Measurements from ENCODE around the gene DLG1. TPM values are rescaled to one million over a fixed set of nuclear protein-coding genes. Genes with fewer than 3 reads are reported as not detected.
"Not testable (repeated sequence)": the region's sequence is repeated elsewhere in the genome, so short reads cannot be mapped to it uniquely, and the experiment has no call there.

DLG1 gene
- total RNA-seq, 1 donor from 2014 or later, result 157 TPM

DNA sequence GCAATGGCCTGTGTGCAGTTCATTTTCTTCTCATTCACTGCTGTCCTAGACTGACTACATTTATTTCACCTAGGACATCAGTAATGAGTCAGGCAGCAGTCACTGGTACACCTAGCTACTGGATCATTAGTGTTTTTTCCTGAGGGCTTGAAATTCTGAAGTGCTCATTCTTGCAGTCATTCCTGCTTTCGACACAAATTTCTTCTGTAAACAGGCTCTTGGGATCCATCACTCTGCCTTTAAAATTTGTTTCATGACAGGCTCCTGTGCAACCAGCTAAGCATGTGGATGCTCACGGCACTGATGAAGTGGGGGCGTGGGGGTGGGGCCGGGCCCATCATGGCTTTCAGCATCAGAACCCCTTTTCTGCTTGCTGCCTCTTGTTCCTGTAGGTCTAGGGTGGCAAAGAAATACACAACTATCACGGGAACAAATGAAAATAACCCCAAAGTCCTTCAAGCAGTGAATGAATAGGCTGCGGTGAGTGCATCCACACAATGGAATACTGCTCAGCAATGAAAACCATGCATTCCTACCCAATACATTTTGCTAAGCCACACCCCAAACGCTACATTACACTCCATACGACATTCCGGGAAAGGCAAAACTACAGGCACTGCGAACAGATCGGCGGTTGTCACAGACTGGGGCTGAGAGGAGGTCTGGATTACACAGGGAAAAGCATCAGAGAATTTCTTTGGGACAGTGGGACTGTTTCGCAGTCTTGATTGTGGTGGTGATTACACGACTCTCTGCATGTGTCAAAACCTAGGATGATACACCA, 259.5 kb downstream of the DLG1 start:
- Mint-ChIP-seq H3K27ac (ENCODE audit: unreplicated experiment) (no peak overlapping the region), H3K4me1 (ENCODE audit: low read depth) (peaks cover 24% of the 10 kb centered on the region), H3K27me3 (ENCODE audit: low read depth) (no peaks in the 10 kb centered on the region), H3K4me3 (ENCODE audit: unreplicated experiment) (no peak overlapping the region), H3K9me3 (ENCODE audit: low read depth) (no peaks in the 10 kb centered on the region), H3K36me3 (ENCODE audit: low read depth) (peaks cover 7% of the 10 kb centered on the region)
- DNase-seq (ENCODE audit: low spot score), result no peak
- TF ChIP-seq, protein P1, sequence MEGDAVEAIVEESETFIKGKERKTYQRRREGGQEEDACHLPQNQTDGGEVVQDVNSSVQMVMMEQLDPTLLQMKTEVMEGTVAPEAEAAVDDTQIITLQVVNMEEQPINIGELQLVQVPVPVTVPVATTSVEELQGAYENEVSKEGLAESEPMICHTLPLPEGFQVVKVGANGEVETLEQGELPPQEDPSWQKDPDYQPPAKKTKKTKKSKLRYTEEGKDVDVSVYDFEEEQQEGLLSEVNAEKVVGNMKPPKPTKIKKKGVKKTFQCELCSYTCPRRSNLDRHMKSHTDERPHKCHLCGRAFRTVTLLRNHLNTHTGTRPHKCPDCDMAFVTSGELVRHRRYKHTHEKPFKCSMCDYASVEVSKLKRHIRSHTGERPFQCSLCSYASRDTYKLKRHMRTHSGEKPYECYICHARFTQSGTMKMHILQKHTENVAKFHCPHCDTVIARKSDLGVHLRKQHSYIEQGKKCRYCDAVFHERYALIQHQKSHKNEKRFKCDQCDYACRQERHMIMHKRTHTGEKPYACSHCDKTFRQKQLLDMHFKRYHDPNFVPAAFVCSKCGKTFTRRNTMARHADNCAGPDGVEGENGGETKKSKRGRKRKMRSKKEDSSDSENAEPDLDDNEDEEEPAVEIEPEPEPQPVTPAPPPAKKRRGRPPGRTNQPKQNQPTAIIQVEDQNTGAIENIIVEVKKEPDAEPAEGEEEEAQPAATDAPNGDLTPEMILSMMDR (IDR thresholded peaks at IDR 0.05), result no peak

DNA sequence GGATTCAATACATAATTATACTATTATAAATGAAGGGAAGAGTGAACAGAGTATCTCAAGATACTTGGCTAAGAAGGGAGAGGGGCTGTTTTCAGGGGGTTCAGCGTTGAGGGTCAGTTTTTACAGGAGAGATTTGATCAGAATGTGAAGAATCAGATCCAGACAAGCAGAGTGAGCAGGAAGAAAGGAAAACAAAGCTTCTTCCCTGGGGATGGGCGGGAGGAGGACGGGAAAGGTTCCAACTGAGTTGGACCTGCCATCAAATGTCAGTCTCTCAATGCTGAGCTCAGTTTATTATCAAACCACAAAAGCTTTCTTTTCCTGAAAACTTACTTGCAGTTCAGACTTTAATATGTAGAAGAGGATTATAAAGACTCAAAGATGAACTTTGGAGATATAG, 262.8 kb downstream of the DLG1 start:
- no peaks in the 10 kb centered on the region for H3K27me3 Mint-ChIP-seq (ENCODE audit: low read depth)
- no peak overlapping the region for H3K4me3 Mint-ChIP-seq (ENCODE audit: unreplicated experiment)
- peaks cover 35% of the 10 kb centered on the region for H3K4me1 Mint-ChIP-seq (ENCODE audit: low read depth)
- peak overlapping the region; percentile 15 for H3K27ac Mint-ChIP-seq (ENCODE audit: unreplicated experiment)
- peaks cover 1% of the 10 kb centered on the region for H3K36me3 Mint-ChIP-seq (ENCODE audit: low read depth)
- TF ChIP-seq, protein P1 (IDR thresholded peaks at IDR 0.05), result no peak
- no peak for DNase-seq (ENCODE audit: low spot score)
- no peaks in the 10 kb centered on the region for H3K9me3 Mint-ChIP-seq (ENCODE audit: low read depth)

DNA sequence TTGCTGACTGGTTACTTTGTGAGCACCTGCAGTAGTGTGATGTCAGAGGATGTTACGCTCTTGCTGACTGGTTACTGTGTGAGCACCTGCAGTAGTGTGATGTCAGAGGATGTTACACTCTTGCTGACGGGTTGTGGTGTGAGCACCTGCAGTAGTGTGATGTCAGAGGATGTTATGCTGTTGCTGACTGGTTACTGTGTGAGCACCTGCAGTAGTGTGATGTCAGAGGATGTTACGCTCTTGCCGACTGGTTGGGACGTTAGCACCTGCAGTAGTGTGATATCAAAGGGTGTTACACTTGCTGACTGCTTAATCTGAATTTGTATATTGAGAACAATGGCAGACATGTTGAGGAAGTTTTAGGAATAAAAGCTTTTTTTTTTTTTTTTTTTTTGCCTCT, 263.6 kb downstream of the DLG1 start:
- not testable (repeated sequence) for H3K27ac Mint-ChIP-seq (ENCODE audit: unreplicated experiment); H3K36me3 Mint-ChIP-seq (ENCODE audit: low read depth); H3K9me3 Mint-ChIP-seq (ENCODE audit: low read depth); H3K27me3 Mint-ChIP-seq (ENCODE audit: low read depth); DNase-seq (ENCODE audit: low spot score); H3K4me3 Mint-ChIP-seq (ENCODE audit: unreplicated experiment)
- peaks cover 40% of the 10 kb centered on the region for H3K4me1 Mint-ChIP-seq (ENCODE audit: low read depth)

DNA sequence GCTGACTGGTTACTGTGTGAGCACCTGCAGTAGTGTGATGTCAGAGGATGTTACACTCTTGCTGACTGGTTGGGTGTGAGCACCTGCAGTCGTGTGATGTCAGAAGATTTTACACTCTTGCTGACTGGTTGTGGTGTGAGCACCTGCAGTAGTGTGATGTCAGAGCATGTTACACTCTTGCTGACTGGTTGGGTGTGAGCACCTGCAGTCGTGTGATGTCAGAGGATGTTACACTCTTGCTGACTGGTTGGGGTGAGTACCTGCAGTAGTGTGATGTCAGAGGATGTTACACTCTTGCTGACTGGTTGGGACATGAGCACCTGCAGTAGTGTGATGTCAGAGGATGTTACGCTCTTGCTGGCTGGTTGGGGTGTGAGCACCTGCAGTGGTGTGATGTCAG, 264.6 kb downstream of the DLG1 start:
- H3K9me3 Mint-ChIP-seq (ENCODE audit: low read depth), result not testable (repeated sequence)

DNA sequence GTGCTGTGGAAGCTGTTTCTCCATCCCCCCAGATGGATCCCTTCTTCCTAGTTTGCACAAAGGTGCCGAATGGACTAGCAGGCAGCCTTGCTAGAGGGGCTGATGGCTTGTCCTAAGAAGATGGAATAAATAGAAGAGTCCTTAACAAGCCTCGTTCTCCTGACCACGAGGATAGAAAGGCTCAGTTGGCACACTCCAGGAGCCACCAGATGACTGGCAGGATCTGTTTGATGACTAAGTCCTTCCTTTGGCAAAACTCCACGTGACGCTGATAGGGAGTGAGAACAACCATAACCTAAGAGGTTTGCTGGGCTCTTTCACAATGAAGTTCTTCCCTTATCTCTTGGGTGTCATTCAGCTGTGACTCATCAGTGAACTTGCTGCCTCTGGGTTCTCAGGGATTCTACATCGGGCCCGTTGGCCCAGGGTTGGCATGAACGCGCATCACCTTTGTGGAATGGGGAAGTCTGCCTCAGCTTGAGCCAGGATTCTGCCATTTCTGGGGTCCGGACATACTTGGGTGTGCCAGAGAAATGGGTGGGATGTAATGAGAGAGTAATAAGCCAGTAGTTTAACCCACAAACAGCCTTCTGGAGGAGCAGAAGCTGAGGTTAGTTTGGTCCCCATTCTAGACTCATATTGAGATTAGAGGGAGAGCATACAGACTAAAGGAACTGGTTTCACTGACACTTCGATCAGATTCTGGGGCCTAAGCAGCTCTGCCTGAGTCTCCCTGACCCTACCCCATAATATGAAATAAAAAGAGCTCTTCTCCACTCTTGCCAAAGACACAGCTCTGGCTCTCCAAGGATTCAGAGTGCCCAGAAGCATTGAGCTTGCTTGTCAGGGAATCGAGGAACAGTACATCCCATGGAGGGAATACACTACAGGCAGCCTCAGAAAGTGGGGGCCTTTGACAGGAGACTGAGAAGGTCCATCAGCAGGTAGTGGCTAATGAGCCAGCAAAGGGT, 266.8 kb downstream of the DLG1 start:
- Mint-ChIP-seq H3K27me3 (ENCODE audit: low read depth) (no peaks in the 10 kb centered on the region), H3K27ac (ENCODE audit: unreplicated experiment) (peak overlapping the region; percentile 93), H3K36me3 (ENCODE audit: low read depth) (no peaks in the 10 kb centered on the region), H3K4me3 (ENCODE audit: unreplicated experiment) (no peak overlapping the region), H3K4me1 (ENCODE audit: low read depth) (peaks cover 39% of the 10 kb centered on the region), H3K9me3 (ENCODE audit: low read depth) (no peaks in the 10 kb centered on the region)
- TF ChIP-seq, protein P1 (IDR thresholded peaks at IDR 0.05), result no peak
- DNase-seq (ENCODE audit: low spot score), result no peak

More for the DNA sequence above, 264.6 kb downstream of the DLG1 start:
- not testable (repeated sequence) for H3K27me3 Mint-ChIP-seq (ENCODE audit: low read depth); H3K4me3 Mint-ChIP-seq (ENCODE audit: unreplicated experiment); H3K27ac Mint-ChIP-seq (ENCODE audit: unreplicated experiment); H3K36me3 Mint-ChIP-seq (ENCODE audit: low read depth); DNase-seq (ENCODE audit: low spot score)
- peaks cover 45% of the 10 kb centered on the region for H3K4me1 Mint-ChIP-seq (ENCODE audit: low read depth)

Measured in chondrocyte (in vitro differentiated cells).